Measurements from ENCODE around the gene PRDX3.
"Not testable (repeated sequence)": the region's sequence is repeated elsewhere in the genome, so short reads cannot be mapped to it uniquely, and the experiment has no call there.

The PRDX3 gene

DNA sequence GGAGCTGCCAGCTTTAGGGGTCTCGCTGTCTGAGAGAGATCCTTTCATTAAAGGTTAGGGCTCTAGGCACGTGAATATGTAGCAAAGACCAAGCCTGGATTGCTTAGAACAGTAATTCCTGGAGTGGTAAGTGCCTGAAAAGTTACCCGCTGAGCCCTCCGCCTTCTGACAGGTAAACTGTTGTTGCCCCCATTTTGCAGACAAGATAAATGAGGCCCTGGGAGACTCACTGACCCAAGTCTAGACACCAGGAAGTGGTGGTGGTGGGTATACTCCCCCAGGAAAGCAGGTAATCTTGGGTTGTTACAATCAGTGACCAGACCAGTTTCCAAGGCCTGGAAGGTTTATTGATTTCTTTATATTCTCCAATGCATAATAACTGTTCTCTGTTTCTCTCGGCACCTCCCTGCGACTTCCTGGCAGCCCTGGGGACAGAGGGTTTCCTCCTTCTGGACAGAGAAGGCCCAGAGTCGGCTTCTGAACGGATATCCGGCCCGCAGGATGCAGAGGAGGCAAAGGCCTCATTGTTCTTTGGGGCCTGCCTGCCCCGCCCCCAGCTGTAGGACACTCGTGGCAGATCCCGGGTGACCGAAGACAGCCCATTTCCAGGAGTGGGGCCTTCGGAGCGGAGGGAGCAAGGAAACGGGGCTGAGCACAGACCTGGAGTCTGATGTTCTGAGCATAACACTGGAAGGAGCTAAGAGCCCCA, 27.4 kb upstream of the PRDX3 start:
- DNase-seq, result no peak

DNA sequence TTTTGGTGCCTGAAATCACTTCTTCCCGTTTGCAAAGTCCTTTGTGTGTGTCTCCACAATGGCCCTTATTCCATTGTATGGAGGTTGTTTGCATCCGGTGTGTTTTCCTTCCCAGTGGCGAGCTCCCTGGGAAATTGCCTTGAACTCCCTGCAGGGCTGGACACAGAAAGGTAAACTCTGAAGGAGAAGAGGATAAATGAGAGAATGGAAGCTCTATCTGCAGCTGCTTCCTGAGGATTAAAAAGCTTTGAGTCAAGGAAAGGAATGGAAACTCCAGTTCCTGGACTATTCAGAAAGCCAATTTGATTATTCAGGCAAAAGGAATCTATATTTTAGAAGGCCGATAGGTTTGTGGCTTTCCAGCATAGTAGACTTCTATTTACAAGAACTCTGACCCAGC, 24.4 kb upstream of the PRDX3 start:
- DNase-seq, result no peak

GRCh38 chr10:119201233-119201632, 22.6 kb upstream of the PRDX3 start:
- DNase-seq, result no peak

DNA sequence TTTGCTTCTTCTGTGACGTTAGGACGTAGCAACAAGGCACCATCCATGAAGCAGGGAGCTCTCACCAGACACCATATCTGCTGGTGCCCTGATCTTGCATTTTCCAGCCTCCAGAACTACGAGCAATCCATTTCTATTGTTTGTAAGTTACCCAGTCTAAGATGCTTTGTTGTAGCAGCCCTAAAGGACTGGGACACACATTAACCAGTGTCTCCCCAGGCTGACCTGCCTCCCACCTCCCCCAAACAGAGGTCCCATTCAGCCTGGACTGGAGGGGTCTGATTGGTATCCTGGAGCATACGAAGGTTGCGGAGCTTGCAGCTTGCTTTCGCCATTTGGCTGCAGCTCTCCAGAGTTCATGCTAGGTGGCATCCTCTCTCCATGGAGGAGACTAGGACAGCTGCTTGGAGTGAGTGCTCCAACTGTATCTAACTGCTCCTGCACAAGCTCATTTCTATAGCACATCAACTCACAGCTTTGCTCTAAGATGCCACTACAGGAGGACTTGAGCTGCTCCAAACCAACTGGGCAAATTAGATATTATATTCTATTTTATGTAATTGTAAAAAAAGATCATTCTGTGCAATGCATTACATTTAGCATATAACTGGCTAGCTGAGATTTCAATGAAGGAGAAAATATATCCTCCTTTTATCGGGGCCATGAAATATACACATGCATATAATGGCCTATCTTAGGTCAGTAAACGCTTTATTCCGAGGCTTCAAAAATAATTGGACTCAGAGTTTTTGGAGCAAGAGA, 20.8 kb upstream of the PRDX3 start:
- peak; percentile 5 for DNase-seq

- DNase-seq, result no peak
Measured at GRCh38 chr10:119198438-119198837, 19.8 kb upstream of the PRDX3 start.

DNA sequence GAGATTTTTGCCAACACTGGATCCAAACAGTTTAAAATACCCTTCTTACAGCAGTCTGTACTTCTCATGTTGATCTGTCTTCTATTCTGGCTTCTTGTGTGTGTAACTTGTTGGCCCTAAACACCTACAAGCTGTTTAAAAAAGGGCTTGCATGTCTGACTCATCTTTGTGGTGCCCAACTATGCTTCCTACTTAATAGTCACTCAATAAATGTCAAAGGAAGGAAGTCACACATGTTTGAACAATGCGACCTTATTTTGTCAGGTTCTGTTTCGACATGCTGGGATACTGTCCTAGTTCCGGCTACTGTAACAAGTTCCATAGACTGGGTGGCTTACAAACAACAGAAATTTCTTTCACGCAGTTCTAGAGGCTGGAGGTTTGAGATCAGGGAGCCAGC, 19.3 kb upstream of the PRDX3 start:
- DNase-seq, result no peak

DNA sequence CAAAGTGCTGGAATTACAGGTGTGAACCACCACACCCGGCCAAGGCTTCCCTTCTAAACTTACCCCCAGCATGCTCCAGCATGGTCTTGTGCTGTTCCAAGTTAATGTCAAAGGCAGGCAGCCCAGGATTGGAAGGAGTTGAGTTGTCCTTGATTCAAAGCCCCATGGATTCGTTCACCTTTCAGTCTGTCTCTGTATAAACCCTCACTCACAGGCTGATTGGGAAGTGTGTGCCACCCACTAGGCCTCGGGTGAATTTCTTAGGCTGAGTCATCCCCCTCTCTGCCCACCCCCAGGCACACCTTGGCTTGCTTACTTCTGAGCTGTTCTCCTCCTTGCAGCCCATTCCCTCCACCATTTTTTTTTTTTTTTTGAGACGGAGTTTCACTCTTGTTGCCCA, 13.3 kb upstream of the PRDX3 start:
- DNase-seq, result no peak

DNA sequence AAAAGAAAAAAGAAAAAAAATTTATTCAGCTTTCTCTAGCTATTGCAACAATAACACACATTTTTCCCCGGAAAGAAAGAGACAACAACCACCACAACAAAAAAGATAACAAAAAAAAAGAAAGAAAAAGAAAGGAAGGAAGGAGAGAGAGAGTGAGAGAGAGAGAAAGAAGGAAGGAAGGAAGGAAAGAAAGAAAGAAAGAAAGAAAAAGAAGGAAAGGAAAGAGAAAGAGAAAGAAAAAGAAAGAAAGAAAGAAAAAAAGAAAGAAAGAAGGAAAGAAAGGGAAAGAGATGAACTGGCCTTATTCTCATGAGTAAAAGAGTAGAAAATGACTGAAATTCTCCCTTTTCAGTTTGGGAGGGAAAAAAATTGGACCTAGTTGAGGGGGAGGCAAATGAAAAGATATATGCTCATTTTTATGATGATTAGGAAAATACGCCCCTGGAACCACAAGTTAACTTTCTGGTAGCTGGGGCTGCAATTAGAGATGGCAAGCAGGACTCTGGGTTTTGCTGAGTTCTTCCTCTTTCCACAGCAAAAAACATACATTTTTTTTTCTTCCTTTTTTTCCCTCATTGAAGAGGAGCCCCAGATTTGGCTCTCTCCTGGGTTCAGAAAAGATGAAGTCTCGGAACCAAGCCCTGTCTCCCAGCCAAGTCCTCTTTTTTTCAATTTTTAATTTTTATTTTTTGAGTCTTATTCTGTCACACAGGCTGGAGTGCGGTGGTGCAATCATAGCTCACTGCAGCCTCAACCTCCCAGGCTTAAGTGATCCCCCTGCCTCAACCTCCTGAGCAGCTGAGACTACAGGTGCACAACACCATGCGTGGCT, 12.6 kb upstream of the PRDX3 start:
- DNase-seq, result no peak

- no peak for DNase-seq
Measured at GRCh38 chr10:119190353-119190752, 11.7 kb upstream of the PRDX3 start.

DNA sequence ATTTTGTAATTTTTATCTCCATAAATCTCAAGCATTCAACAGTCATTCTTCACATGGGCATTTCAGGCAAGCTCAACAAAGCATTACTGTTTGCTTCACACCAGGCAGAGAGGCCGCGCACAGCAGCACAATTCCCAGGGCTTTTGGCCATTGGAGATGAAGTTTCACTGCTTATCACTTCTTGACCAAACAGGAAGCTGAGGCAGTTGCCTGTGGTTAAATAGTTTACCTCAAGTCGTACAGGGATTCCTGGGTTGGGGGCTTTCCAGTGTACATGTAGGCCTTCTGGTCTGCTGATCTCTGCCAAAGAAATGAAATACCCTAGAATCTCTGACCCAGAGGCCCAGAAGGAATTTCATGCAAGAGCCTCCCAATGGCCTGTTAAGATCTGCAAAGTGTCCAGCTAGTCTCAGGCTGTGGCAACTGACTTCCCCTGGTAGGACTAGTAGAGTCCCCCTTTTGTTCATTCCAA, 11.2 kb upstream of the PRDX3 start:
- no peak for DNase-seq

DNA sequence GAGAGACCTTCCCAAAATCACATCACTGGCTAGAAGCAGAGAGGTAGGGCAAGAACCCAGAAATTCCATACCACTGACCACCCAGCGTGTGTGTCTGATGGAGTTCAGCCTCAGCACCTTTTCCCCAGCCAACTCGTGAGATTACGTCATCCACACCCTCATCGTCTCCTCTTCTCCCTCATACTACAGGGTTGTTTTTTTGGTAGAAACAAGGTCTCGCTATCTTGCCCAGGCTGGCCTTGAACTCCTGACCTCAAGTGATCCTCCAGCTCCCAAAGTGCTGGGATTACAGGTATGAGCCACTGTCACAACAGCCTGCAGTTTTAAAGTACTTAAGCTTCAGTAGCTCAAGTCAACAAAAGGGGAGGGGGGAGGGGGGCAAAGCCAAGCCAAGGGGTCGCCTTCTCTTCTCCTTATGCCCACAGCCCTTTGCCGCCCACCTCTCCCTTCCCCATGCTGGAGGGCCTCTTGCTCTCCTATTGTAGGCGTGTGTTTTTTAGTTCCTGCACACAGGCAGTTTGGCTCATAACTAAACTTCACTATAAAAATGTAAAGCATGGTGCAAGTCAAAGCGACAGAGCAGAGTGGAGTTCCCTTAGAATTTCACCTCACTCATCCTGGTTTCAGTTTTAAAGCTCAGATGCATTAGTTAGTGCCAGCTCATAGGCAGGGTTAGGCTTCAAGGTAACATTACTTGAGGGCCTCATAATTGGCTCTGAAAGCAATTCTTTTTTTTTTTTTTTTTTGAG, 5.2 kb upstream of the PRDX3 start:
- no peak for DNase-seq

DNA sequence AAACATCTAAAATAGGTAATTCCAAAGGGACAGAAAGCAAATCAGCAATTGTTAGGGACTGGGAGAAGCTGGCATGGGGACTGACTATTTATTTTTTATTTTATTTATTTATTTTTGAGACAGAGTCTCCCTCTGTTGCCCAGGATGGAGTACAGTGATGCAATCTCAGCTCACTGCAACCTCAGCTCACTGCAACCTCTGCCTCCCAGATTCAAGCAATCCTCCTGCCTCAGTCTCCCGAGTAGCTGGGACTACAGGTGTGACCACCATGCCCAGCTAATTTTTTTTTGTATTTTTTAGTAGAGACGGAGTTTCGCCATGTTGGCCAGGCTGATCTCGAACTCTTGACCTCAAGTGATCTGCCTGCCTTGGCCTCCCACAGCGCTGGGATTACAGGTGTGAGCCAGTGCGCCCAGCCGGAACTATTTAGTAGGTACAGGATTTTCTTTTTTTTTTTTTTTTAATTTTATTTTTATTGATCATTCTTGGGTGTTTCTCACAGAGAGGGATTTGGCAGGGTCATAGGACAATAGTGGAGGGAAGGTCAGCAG, 2.3 kb upstream of the PRDX3 start:
- not testable (repeated sequence) for DNase-seq

DNA sequence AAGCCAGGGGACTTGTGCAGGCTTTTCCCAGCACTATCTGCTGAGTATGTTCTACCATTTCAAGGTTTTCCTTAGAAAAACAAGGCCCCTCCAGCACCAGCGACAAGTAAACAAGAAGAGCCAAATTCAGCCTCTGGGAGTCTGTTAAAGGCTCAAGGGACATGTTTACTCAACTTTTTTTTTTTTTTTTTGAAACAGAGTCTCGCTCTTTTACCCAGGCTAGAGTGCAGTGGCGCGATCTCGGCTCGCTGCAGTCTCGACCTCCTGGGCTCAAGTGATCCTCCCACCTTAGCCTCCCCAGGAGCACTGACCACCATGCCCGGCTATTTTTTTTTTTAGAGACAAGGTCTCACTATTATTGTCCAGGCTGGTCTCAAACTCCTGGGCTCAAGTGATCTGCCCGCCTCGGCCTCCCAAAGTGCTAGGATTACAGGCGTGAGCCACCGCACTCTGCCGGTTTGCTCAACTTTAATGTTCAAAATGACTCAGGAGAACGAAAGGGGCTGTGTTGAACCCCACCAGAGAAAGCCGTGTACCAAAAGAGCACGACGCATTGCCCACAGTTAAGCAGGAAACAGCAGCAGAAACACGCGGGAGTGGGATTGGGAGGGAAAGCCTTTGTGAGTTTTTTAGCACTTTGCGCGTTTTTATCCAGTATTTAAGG, 772 bp downstream of the PRDX3 start:
- DNase-seq, result no peak

DNA sequence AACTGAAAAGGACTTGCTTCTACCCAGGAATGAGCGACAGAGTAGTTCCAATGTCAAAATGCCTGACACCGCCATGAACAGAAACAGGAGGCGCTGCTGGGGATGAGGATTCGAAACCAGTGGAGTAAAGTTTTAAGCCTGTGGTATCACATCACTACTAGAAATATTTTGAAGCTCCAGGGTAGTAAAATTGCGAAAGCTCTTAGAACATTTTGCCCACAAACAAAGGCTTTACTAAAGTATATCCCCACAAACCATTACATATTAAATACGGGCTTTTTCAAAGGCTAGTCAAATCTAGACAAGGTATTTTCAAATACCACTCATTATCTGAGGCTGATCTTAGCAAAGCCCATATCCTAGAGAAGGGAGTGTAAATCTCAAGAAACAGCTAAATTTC, 2.4 kb downstream of the PRDX3 start:
- no peak for DNase-seq

DNA sequence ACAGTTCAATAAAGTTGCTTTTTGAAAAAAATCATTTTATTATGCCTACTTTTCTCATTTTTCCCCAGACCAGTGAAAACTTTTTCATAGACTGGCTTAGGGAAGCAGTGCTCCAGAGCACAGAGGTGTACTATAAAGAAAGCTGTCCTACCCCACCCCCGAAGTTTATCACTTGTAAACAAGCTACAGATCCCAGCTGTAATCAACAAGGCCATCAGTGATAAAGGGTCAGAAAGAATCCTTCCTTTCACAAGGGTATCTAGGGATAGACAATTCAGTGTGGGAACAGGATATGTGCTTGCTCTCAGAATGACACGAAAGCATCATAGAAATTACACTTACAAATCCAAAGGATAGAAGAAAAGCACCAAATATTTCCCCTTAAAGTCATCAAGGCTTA, 4.5 kb downstream of the PRDX3 start:
- DNase-seq, result no peak

DNA sequence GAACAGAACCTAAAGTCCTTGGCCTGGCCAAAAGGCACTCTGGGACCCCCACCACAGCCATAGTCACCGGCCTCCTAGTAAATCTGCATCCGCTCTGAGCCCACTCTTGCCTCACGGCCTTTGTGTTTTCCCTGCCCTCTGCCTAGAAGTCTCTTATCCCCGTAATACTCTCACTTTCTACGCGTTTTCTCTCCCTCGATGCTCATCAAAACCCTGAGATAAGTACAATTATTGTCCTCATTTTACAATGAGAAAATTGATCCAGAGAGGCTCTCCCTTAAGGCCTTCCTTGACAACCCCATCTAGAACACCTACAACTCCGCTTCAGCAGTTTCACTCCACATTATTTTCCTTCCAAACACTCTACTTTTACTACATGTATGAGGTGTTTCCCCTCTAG, 11.6 kb downstream of the PRDX3 start:
- no peak for DNase-seq

- no peak for DNase-seq
Measured at GRCh38 chr10:119166564-119166963, 12.0 kb downstream of the PRDX3 start.

- no peak for DNase-seq
Measured at GRCh38 chr10:119166118-119166500, 12.5 kb downstream of the PRDX3 start.

DNA sequence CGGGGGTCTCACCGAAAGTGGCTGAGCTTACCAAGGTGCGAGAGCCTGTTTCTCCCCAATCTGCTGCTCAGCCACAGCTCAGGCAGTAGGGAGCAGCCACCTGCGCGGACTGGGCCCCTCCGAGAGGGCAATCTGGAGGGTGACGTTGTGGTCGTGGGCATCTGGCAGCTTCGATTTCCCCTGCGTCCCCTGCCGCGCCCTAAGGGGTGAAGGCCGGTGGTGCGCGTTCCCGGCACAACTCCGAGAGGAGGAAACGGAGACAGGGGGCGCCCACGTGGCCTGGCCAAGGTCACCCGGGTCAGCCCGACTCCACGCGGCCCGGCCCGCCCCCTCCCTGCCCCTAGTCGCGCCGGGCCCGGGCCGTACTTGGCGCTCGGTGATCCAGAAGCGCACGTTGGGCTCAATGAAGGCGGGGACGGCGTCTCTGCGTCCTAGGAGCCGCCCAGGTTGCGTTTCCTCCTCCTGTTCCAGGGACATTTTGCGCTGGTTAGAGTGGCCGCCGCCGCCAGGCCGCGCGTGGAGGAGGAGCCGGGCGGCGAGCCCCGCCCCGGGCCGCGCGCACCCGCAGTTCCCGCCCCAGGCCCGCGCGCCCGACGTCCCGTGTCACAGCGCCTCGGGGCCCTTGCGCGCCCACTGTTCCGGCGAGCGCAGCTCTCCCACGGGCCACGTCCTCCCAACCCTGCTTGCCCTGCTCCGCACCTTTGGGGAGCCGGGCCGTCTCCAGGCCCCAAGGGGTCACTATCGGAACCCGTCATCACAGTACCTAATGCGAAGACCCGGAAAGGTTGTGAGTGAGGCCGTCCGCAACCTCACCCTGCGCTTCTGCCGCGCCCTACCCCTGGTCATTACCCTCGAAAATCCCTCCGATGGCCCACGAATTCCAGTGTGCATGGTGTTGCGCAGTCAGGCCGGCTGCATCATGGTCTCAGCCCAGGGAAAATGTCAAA, 13.2 kb downstream of the PRDX3 start, which contains the start of gene SFXN4:
Gene SFXN4 (minus strand): TSS at position 544 of the 947 bp plus-strand sequence. CDS start 67 bp downstream, at position 477.
- DNase-seq, result no peak

- no peak for DNase-seq
Measured at GRCh38 chr10:119162452-119163092, 16.0 kb downstream of the PRDX3 start.

Measured in DMS79 (cell line).